GM13976 (cell line): Measurements from ENCODE around the gene SLC6A7.

Experiments used
- DNase-seq: peaks from one replicate; pipeline ENCODE4 v3.0.0; 2012; ENCODE audit warnings: low spot score
- in situ Hi-C: fragments of 300-500 bp; cut with MboI; formaldehyde crosslinking; loops from one replicate; pipeline ENCODE4 v1.12.0; 2022; ENCODE audit warnings: low sequenced_read_pairs, mixed read lengths, inconsistent platforms; ENCODE audit not compliant: unreplicated experiment
- TF ChIP-seq, protein P1 (sequence below): IDR thresholded peaks from 2 replicates; pipeline ENCODE4 v1.5.1; 2012; ENCODE audit warnings: borderline replicate concordance, mild to moderate bottlenecking; ENCODE audit not compliant: insufficient read depth; ENCODE audit errors: extremely low read depth, missing control alignments, control extremely low read depth

Gene SLC6A7

DNA sequence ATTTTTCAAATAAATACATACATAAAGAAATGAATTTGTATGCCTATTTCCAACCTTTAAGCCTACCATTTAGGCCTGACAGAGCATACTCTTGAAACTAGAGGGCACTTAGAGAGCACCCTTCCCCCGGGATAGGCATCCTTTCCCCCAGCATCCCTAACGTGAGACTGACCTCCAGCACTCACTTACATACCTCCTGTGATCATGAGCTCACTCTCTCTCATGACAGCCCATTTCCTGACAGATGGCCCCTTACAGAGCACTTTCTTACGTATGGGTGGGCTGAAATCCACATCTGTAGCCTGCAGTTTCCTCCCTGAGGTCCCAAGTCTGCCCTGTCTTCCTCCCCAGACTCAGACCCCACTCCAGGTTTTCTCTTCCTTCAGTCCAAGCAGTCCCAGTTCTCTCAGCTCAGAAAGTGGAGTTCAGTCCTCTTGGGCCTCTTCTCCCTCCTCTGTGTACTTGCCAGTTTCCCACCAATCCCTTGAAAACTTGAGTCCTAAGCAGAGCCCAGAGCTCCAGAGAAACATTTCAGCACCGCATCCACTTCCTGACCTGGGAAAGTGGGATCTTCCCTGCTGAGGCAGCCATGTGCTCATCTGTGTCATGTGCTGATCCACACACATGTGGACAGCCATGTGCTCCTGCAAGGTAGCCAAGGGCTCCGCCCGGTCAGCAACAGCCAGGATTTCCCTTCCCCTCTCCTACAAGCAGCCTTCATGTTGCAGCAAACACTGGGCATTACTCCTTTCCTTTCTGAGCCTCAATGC is 25.5 kb upstream of the SLC6A7 start:
- TF ChIP-seq, protein P1, sequence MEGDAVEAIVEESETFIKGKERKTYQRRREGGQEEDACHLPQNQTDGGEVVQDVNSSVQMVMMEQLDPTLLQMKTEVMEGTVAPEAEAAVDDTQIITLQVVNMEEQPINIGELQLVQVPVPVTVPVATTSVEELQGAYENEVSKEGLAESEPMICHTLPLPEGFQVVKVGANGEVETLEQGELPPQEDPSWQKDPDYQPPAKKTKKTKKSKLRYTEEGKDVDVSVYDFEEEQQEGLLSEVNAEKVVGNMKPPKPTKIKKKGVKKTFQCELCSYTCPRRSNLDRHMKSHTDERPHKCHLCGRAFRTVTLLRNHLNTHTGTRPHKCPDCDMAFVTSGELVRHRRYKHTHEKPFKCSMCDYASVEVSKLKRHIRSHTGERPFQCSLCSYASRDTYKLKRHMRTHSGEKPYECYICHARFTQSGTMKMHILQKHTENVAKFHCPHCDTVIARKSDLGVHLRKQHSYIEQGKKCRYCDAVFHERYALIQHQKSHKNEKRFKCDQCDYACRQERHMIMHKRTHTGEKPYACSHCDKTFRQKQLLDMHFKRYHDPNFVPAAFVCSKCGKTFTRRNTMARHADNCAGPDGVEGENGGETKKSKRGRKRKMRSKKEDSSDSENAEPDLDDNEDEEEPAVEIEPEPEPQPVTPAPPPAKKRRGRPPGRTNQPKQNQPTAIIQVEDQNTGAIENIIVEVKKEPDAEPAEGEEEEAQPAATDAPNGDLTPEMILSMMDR, result no peak
- in situ Hi-C loops, result loop anchor here (10.0 kb wide), 1 partner anchor 50 kb away; no protein-coding TSS in a partner anchor
- no peak for DNase-seq

DNA sequence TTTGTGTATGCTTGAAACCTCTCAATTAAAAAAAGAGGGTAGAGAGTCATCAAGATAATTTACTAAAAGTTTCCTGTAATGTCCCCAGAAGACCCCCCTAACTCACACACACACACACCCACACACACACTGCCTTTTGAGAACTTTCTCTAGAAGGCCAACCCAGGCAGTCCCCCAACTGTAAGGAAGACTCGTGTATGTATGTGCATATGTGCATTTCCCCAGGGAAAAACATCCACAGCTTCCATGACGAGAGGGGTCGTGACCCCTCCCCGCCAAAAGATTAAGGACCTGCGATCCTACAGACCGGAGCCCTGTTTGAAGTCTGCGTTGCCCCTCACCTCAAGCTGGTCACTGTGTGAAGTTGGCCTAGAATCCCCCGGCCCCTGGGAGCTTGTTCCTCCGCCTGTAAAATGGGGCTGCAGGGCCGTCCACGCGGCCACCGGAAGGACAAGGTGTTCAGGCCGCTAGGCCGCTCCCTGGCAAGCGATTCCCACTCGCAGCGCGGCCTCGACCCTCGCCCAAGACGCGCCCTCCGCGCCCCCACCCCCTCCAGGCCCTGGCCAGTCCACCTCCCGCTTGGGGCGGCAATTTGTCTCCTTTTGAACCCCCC is 23.7 kb upstream of the SLC6A7 start:
- DNase-seq, result no peak
- TF ChIP-seq, protein P1, result no peak
- in situ Hi-C loops, result loop anchor here (10.0 kb wide), 1 partner anchor 49 kb away; no protein-coding TSS in a partner anchor

DNA sequence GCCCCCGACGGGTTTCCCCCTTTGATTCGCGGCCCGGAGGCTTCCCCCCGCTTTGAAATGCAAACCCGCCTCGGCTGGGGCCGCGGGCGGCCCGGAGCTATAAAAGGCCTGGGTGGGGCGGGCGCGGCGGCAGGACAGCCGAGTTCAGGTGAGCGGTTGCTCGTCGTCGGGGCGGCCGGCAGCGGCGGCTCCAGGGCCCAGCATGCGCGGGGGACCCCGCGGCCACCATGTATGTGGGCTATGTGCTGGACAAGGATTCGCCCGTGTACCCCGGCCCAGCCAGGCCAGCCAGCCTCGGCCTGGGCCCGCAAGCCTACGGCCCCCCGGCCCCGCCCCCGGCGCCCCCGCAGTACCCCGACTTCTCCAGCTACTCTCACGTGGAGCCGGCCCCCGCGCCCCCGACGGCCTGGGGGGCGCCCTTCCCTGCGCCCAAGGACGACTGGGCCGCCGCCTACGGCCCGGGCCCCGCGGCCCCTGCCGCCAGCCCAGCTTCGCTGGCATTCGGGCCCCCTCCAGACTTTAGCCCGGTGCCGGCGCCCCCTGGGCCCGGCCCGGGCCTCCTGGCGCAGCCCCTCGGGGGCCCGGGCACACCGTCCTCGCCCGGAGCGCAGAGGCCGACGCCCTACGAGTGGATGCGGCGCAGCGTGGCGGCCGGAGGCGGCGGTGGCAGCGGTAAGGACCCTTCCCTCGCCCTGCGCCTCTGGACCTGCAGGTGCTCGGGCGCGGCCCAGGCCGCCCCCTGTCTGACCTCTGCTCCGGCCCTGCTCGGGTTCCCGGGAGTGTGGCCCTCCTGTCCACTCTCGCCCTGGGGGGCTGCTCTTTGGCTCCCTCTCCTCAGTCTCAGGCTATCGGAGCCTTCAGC is 23.0 kb upstream of the SLC6A7 start, which contains the start of gene CDX1:
Gene CDX1 (plus strand): TSS at position 129 of the 862 bp plus-strand sequence. CDS start 99 bp downstream, at position 228.
- TF ChIP-seq, protein P1, result no peak
- in situ Hi-C loops, result loop anchor here (10.0 kb wide), 1 partner anchor 48 kb away; no protein-coding TSS in a partner anchor
- no peak for DNase-seq

DNA sequence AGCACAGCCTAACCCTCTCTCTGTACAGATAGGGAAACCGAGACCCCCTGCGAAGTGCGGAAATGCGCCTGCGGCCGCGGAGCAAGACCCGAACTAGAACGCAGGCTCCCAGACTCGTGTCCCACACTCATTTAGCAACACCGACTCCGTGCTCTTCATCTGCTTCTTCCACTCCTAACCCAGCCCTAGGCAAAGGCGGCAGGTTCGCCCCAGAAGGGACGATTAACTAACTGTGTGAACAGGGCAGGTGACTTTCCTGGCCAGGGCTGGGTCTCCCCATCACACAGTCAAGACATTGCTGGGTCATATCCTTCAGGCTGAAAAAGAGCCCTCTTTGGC is 22.4 kb upstream of the SLC6A7 start:
- TF ChIP-seq, protein P1, result no peak
- no peak for DNase-seq
- in situ Hi-C loops, result loop anchor here (10.0 kb wide), 1 partner anchor 47 kb away; no protein-coding TSS in a partner anchor

DNA sequence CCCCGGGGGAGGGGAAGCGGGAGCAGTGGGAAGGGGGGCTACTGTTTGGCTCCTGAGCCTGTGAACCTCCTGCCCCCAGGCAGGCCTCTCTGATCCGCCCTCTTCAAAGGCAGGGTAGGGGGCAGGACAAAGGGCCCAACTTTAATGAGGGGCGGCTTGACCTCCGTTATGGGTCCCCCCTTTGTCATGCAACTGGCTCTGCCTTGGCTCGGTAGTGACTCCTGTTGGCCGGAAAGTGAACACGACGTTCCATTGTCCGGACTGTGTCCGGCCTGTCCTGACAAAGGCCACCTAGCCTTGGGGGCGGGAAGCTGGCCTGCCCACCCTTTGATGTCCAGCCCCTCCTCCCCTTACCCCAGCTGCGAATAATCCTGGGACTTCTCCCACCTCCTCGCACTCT is 22.0 kb upstream of the SLC6A7 start:
- no peak for DNase-seq
- TF ChIP-seq, protein P1, result no peak
- in situ Hi-C loops, result loop anchor here (10.0 kb wide), 1 partner anchor 47 kb away; no protein-coding TSS in a partner anchor

DNA sequence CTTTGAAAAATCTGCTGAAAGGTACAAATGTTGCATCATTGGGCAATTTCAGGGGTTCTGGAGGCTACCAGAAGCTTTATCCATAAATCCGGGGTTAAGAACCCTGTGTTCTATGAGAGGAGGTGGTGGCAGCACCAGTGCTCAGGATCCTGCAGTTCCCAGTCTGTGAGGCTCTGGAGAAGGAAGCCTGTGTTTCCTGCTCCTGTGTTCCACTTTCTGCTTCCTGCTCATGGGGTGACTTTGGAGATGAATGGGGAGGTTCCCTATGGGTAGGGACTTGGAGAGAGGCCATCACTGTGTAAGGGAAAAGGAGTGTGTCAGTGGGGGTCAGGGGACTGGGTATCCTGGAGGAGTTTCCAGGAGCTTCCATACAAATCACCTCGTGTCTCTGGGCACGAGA is 21.0 kb upstream of the SLC6A7 start:
- in situ Hi-C loops, result loop anchor here (10.0 kb wide), 1 partner anchor 46 kb away; no protein-coding TSS in a partner anchor

More for the DNA sequence above, 21.0 kb upstream of the SLC6A7 start:
- TF ChIP-seq, protein P1, result no peak
- DNase-seq, result no peak
